Measurements from ENCODE around the gene KCNJ3.

The KCNJ3 gene

DNA sequence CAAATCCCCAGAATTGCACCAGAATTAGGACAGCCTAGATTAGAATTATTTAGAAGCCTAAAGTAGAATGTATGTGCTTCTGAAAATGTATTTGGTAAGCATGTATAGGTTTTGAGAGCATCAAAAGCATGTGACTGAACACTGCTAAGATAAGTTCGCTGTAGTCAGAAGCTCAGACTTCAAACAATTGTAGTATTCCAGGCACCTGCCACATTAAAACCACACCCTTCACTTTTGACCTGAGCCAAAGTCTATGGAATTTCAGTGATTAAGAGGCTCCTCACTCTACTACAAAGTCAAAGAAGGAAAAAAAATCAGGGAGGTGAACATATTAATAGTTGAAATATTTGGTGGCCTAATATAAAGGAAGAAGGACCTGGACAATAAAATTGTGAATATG, 8.2 kb downstream of the KCNJ3 start:
- Histone ChIP-seq H3K4me3 (ENCODE audit: low read depth, low read length) (no peak overlapping the region), H3K9ac (ENCODE audit: low read depth, low read length) (no peak overlapping the region), H3K9me3 (ENCODE audit: control insufficient read depth, insufficient read depth, low read length) (no peaks in the 10 kb centered on the region), H3K27me3 (ENCODE audit: control insufficient read depth, insufficient read depth, low read length) (no peaks in the 10 kb centered on the region), H3K36me3 (ENCODE audit: control insufficient read depth, insufficient read depth, low read length) (no peaks in the 10 kb centered on the region), H3K27ac (ENCODE audit: low read depth, low read length) (no peak overlapping the region), H3K4me1 (ENCODE audit: control insufficient read depth, insufficient read depth, low read length) (no peaks in the 10 kb centered on the region)

- Histone ChIP-seq H3K36me3 (ENCODE audit: control insufficient read depth, insufficient read depth, low read length) (no peaks in the 10 kb centered on the region), H3K27ac (ENCODE audit: low read depth, low read length) (no peak overlapping the region), H3K9me3 (ENCODE audit: control insufficient read depth, insufficient read depth, low read length) (no peaks in the 10 kb centered on the region), H3K4me1 (ENCODE audit: control insufficient read depth, insufficient read depth, low read length) (peaks cover under 1% of the 10 kb centered on the region; the same call in 1 of the 2 replicates), H3K27me3 (ENCODE audit: control insufficient read depth, insufficient read depth, low read length) (no peaks in the 10 kb centered on the region), H3K9ac (ENCODE audit: low read depth, low read length) (no peak overlapping the region), H3K4me3 (ENCODE audit: low read depth, low read length) (no peak overlapping the region)
Measured at GRCh38 chr2:154707994-154708575, 9.6 kb downstream of the KCNJ3 start.

- Histone ChIP-seq H3K27ac (ENCODE audit: low read depth, low read length) (no peak overlapping the region), H3K27me3 (ENCODE audit: control insufficient read depth, insufficient read depth, low read length) (no peaks in the 10 kb centered on the region), H3K4me3 (ENCODE audit: low read depth, low read length) (no peak overlapping the region), H3K36me3 (ENCODE audit: control insufficient read depth, insufficient read depth, low read length) (no peaks in the 10 kb centered on the region), H3K9me3 (ENCODE audit: control insufficient read depth, insufficient read depth, low read length) (no peaks in the 10 kb centered on the region), H3K9ac (ENCODE audit: low read depth, low read length) (no peak overlapping the region), H3K4me1 (ENCODE audit: control insufficient read depth, insufficient read depth, low read length) (peaks cover 9% of the 10 kb centered on the region)
Measured at GRCh38 chr2:154709215-154709614, 10.7 kb downstream of the KCNJ3 start.

DNA sequence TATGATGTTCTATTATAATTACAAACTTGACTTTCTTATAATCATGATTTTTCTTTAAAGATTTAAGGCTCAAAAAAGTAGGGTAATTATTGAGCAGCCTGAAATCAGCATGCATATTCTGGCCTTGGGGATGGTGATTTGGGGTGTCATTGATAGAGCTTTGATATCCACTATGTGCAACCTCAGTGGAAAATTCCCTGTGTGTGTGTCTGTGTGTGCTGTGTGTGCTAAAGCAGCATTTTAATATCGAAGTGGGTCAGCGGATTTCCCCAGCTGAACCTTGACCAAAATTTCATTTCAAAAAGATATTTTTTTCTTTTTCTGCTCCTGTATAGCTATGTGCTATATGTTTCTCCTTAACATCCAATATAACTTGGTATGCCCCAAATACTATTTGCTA, 11.6 kb downstream of the KCNJ3 start:
- Histone ChIP-seq H3K9ac (ENCODE audit: low read depth, low read length) (no peak overlapping the region), H3K4me3 (ENCODE audit: low read depth, low read length) (no peak overlapping the region), H3K27me3 (ENCODE audit: control insufficient read depth, insufficient read depth, low read length) (no peaks in the 10 kb centered on the region), H3K27ac (ENCODE audit: low read depth, low read length) (no peak overlapping the region), H3K4me1 (ENCODE audit: control insufficient read depth, insufficient read depth, low read length) (peaks cover 9% of the 10 kb centered on the region), H3K9me3 (ENCODE audit: control insufficient read depth, insufficient read depth, low read length) (no peaks in the 10 kb centered on the region), H3K36me3 (ENCODE audit: control insufficient read depth, insufficient read depth, low read length) (no peaks in the 10 kb centered on the region)

- H3K27me3 ChIP-seq (ENCODE audit: control insufficient read depth, insufficient read depth, low read length) = no peaks in the 10 kb centered on the region
- no peaks in the 10 kb centered on the region for H3K9me3 ChIP-seq (ENCODE audit: control insufficient read depth, insufficient read depth, low read length)
- no peak overlapping the region for H3K9ac ChIP-seq (ENCODE audit: low read depth, low read length)
- no peaks in the 10 kb centered on the region for H3K36me3 ChIP-seq (ENCODE audit: control insufficient read depth, insufficient read depth, low read length)
- H3K27ac ChIP-seq (ENCODE audit: low read depth, low read length) = no peak overlapping the region
- peaks cover 9% of the 10 kb centered on the region for H3K4me1 ChIP-seq (ENCODE audit: control insufficient read depth, insufficient read depth, low read length)
- no peak overlapping the region for H3K4me3 ChIP-seq (ENCODE audit: low read depth, low read length)
Measured at GRCh38 chr2:154710685-154711084, 12.2 kb downstream of the KCNJ3 start.

DNA sequence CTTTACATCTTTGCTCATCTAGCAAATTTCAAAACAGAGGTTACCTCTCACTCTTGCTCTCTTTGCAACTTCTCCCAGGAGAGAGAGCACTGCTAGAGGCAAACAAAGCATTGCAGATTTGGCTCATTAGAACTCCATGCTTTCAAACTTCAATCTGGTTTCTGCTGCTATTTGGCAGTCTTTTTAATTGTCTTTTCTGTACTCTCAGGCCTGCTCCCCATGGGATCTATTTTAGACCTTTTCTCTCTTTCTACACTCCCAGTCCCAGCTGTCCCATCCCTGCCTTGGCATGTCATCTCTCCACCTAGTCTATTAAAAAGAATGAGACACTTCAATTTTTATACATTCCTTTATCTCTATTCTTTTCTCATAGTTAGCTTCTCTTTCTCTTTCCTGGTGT, 15.2 kb downstream of the KCNJ3 start:
- Histone ChIP-seq H3K27me3 (ENCODE audit: control insufficient read depth, insufficient read depth, low read length) (no peaks in the 10 kb centered on the region), H3K9me3 (ENCODE audit: control insufficient read depth, insufficient read depth, low read length) (no peaks in the 10 kb centered on the region), H3K27ac (ENCODE audit: low read depth, low read length) (peak overlapping the region; percentile 52), H3K9ac (ENCODE audit: low read depth, low read length) (no peak overlapping the region), H3K4me3 (ENCODE audit: low read depth, low read length) (no peak overlapping the region), H3K4me1 (ENCODE audit: control insufficient read depth, insufficient read depth, low read length) (peaks cover 9% of the 10 kb centered on the region), H3K36me3 (ENCODE audit: control insufficient read depth, insufficient read depth, low read length) (no peaks in the 10 kb centered on the region)

DNA sequence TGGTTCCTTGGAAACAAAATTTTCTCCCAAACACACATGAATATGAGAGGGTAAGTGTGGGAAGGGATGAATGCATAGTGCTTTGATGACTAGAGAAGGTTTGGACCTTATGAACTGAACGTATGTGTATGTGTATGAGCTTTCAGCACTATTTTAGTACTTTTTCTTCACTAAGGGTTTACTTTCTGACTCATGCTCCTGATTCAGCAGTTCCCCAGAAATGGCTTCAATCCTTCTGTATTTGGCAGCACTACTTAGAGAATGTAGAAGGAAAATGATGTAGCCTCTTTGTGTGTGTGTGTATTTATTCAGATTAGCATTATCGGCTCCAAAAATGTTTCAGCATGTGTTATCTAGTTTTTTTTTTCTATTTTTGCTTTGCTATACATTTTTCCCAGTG, 22.2 kb downstream of the KCNJ3 start:
- Histone ChIP-seq H3K36me3 (ENCODE audit: control insufficient read depth, insufficient read depth, low read length) (no peaks in the 10 kb centered on the region), H3K27ac (ENCODE audit: low read depth, low read length) (no peak overlapping the region), H3K4me1 (ENCODE audit: control insufficient read depth, insufficient read depth, low read length) (no peaks in the 10 kb centered on the region), H3K4me3 (ENCODE audit: low read depth, low read length) (no peak overlapping the region), H3K9ac (ENCODE audit: low read depth, low read length) (no peak overlapping the region), H3K27me3 (ENCODE audit: control insufficient read depth, insufficient read depth, low read length) (no peaks in the 10 kb centered on the region), H3K9me3 (ENCODE audit: control insufficient read depth, insufficient read depth, low read length) (no peaks in the 10 kb centered on the region)

DNA sequence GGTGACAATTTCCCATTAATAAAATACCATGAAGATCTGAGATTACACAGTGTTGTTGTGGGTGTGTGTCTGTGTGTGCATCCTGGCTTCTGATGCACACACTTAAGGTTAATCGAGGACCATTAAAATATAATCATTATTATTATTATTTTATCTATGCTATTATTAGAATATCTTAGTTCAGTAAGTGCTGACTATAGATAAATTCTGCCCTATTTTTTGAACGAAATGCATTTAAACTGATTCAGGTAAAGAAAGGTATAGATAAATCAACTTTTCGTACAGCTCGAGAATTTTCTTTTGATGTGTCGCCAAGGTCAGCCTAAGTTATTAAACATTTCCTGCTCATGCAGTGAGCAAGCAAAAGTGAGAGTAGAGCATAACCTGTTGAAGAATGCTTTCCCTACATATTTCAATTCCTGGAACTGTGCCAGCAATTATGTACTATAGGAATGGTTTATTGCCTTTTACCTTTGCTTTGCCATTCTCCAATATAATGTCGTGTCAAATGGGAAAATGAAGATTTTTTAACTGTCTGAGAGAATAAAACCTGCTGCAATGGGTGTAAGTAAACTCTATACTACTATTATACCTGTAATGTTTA, 25.8 kb downstream of the KCNJ3 start:
- no peak overlapping the region for H3K27ac ChIP-seq (ENCODE audit: low read depth, low read length)
- H3K27me3 ChIP-seq (ENCODE audit: control insufficient read depth, insufficient read depth, low read length) = no peaks in the 10 kb centered on the region
- no peak overlapping the region for H3K4me3 ChIP-seq (ENCODE audit: low read depth, low read length)
- no peaks in the 10 kb centered on the region for H3K36me3 ChIP-seq (ENCODE audit: control insufficient read depth, insufficient read depth, low read length)
- H3K9me3 ChIP-seq (ENCODE audit: control insufficient read depth, insufficient read depth, low read length) = no peaks in the 10 kb centered on the region
- H3K9ac ChIP-seq (ENCODE audit: low read depth, low read length) = no peak overlapping the region
- no peaks in the 10 kb centered on the region for H3K4me1 ChIP-seq (ENCODE audit: control insufficient read depth, insufficient read depth, low read length)

- H3K27me3 ChIP-seq (ENCODE audit: control insufficient read depth, insufficient read depth, low read length) = no peaks in the 10 kb centered on the region
- H3K4me1 ChIP-seq (ENCODE audit: control insufficient read depth, insufficient read depth, low read length) = no peaks in the 10 kb centered on the region
- no peaks in the 10 kb centered on the region for H3K36me3 ChIP-seq (ENCODE audit: control insufficient read depth, insufficient read depth, low read length)
- no peak overlapping the region for H3K9ac ChIP-seq (ENCODE audit: low read depth, low read length)
- H3K4me3 ChIP-seq (ENCODE audit: low read depth, low read length) = no peak overlapping the region
- H3K27ac ChIP-seq (ENCODE audit: low read depth, low read length) = no peak overlapping the region
- no peaks in the 10 kb centered on the region for H3K9me3 ChIP-seq (ENCODE audit: control insufficient read depth, insufficient read depth, low read length)
Measured at GRCh38 chr2:154740361-154740760, 41.9 kb downstream of the KCNJ3 start.

DNA sequence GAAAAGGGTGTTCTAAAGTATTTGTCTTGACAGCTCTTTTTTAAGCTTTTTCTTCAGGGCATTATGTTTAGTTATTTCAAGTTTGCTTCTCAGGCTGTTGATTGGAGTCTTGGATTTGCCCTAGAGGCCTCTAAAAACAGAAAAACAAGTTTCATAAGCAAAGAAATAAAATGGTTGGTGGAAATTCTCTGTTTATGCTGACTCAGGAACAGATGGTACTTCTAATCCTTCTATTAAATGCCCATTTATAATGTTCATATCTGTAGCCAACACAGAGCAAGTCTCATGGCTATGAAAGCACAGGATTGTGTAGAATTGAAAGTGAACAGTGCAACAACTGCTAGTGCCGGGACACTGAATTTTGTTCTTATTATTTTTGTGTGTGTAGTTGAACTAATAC, 60.4 kb downstream of the KCNJ3 start:
- H3K4me3 ChIP-seq (ENCODE audit: low read depth, low read length) = no peak overlapping the region
- H3K27ac ChIP-seq (ENCODE audit: low read depth, low read length) = no peak overlapping the region
- H3K9ac ChIP-seq (ENCODE audit: low read depth, low read length) = no peak overlapping the region
- peaks cover 17% of the 10 kb centered on the region for H3K27me3 ChIP-seq (ENCODE audit: control insufficient read depth, insufficient read depth, low read length)
- no peaks in the 10 kb centered on the region for H3K9me3 ChIP-seq (ENCODE audit: control insufficient read depth, insufficient read depth, low read length)
- H3K36me3 ChIP-seq (ENCODE audit: control insufficient read depth, insufficient read depth, low read length) = no peaks in the 10 kb centered on the region
- peaks cover 4% of the 10 kb centered on the region; the same call in 1 of the 2 replicates for H3K4me1 ChIP-seq (ENCODE audit: control insufficient read depth, insufficient read depth, low read length)

DNA sequence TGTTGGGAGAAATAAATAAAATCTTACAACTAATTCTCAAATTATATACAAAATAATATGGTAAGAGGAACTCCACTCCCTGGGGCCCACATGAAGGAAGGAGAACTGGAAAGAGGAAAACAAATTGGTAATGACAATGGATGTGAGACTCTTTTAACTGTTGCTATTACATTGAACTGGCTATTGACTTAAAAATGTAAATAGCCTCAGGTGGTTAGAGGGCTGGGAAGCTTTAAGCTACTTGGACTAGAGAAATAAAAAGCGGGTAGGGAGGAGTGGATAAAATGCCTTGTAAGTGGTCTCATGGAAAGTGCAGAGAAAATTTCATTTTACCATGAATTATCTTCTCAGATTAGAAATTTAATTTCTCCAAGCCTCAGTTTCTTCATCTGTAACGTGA, 64.1 kb downstream of the KCNJ3 start:
- peaks cover 4% of the 10 kb centered on the region; the same call in 1 of the 2 replicates for H3K4me1 ChIP-seq (ENCODE audit: control insufficient read depth, insufficient read depth, low read length)
- no peaks in the 10 kb centered on the region for H3K36me3 ChIP-seq (ENCODE audit: control insufficient read depth, insufficient read depth, low read length)
- H3K9me3 ChIP-seq (ENCODE audit: control insufficient read depth, insufficient read depth, low read length) = no peaks in the 10 kb centered on the region
- H3K27me3 ChIP-seq (ENCODE audit: control insufficient read depth, insufficient read depth, low read length) = peaks cover 18% of the 10 kb centered on the region
- no peak overlapping the region for H3K27ac ChIP-seq (ENCODE audit: low read depth, low read length)
- H3K4me3 ChIP-seq (ENCODE audit: low read depth, low read length) = no peak overlapping the region
- no peak overlapping the region for H3K9ac ChIP-seq (ENCODE audit: low read depth, low read length)

Measured in HUES48 (cell line).